IMR-90 (cell line): ENCODE data around the gene SLC25A30. TPM values are rescaled to one million over a fixed set of nuclear protein-coding genes. Genes with fewer than 3 reads are reported as not detected.

Experiments used
- ATAC-seq: fragments of 200-7000 bp; cut with Tn5 transposase; 2 replicates; pipeline ENCODE4 v1.9.1; 2020; ENCODE audit warnings: low read depth, mild to moderate bottlenecking, moderate library complexity
- BruUV-seq: library from RNA; stranded (reverse); fragments of 400-500 nt; replicated peaks from 2 replicates; lab custom pipeline; 2021; lab: Mats Ljungman, UMichigan
- CTCF ChIA-PET: fragments of 300-600 bp; formaldehyde crosslinking; extraction: SDS; loops from one replicate; lab custom pipeline; 2021; ENCODE audit warnings: antibody characterized with exemption; lab: Yijun Ruan, JAX
- POLR2A ChIA-PET: fragments of 300-600 bp; sonication (Branson Sonifier 250); formaldehyde crosslinking; loops from one replicate; lab custom pipeline; 2022; ENCODE audit warnings: antibody characterized with exemption; ENCODE audit not compliant: unreplicated experiment; lab: Charles Lee
- DNase-seq: peaks from one replicate; pipeline ENCODE4 v3.0.0; 2013
- H2AFZ ChIP-seq: replicated peaks from 2 replicates; pipeline ENCODE3; 2013; ENCODE audit warnings: low read length, mild to moderate bottlenecking; ENCODE audit not compliant: poor library complexity
- H2AK5ac ChIP-seq: 2 replicates; pipeline ENCODE4 v1.6.1; 2013; ENCODE audit warnings: low read depth, low read length, inconsistent platforms
- H2AK9ac ChIP-seq: replicated peaks from 2 replicates; pipeline ENCODE3; 2013; ENCODE audit warnings: mild to moderate bottlenecking, low read depth, low read length, moderate library complexity; ENCODE audit not compliant: poor library complexity
- H2BK120ac ChIP-seq: 2 replicates; pipeline ENCODE4 v1.6.1; 2013; ENCODE audit warnings: low read depth, low read length, inconsistent platforms
- H2BK15ac ChIP-seq: 3 replicates; pipeline ENCODE4 v1.6.1; 2013; ENCODE audit warnings: low read depth, low read length, inconsistent platforms
- H2BK20ac ChIP-seq: 2 replicates; pipeline ENCODE4 v1.6.1; 2013; ENCODE audit warnings: low read depth, mild to moderate bottlenecking, inconsistent platforms, low read length, moderate library complexity
- H2BK5ac ChIP-seq: 2 replicates; pipeline ENCODE4 v1.6.1; 2013; ENCODE audit warnings: mild to moderate bottlenecking, low read depth, low read length, inconsistent platforms; ENCODE audit not compliant: poor library complexity, severe bottlenecking
- H3K14ac ChIP-seq: replicated peaks from 2 replicates; pipeline ENCODE4 v1.6.1; 2013; ENCODE audit warnings: low read depth, low read length, inconsistent platforms
- H3K18ac ChIP-seq: 2 replicates; pipeline ENCODE4 v1.6.1; 2013; ENCODE audit warnings: low read depth, low read length, control low read depth
- H3K23ac ChIP-seq: 2 replicates; pipeline ENCODE4 v1.6.1; 2013; ENCODE audit warnings: low read depth, low read length, inconsistent platforms
- H3K27ac ChIP-seq: 2 replicates; pipeline ENCODE4 v1.5.1; 2013; ENCODE audit warnings: mild to moderate bottlenecking, control low read depth, low read length; ENCODE audit not compliant: insufficient read depth
- H3K27me3 ChIP-seq: 2 replicates; pipeline ENCODE4 v1.6.1; 2013; ENCODE audit warnings: low read length; ENCODE audit not compliant: control insufficient read depth, insufficient read depth
- H3K36me3 ChIP-seq: 2 replicates; pipeline ENCODE4 v1.6.1; 2013; ENCODE audit warnings: low read length, mixed read lengths; ENCODE audit not compliant: control insufficient read depth, insufficient read depth
- H3K4ac ChIP-seq: 2 replicates; pipeline ENCODE4 v1.6.1; 2013; ENCODE audit warnings: low read depth, low read length, inconsistent platforms
- H3K4me1 ChIP-seq: 2 replicates; pipeline ENCODE4 v1.6.1; 2013; ENCODE audit warnings: low read length, mixed read lengths; ENCODE audit not compliant: control insufficient read depth, insufficient read depth
- H3K4me2 ChIP-seq: 2 replicates; pipeline ENCODE4 v1.6.1; 2013; ENCODE audit warnings: low read depth, mild to moderate bottlenecking, control low read depth, low read length, moderate library complexity
- H3K4me3 ChIP-seq: 2 replicates; pipeline ENCODE4 v1.5.1; 2013; ENCODE audit warnings: low read depth, mild to moderate bottlenecking, control low read depth, low read length, moderate library complexity; ENCODE audit not compliant: insufficient read depth
- H3K56ac ChIP-seq: 2 replicates; pipeline ENCODE4 v1.6.1; 2013; ENCODE audit warnings: low read length, inconsistent platforms; ENCODE audit not compliant: insufficient read depth; ENCODE audit errors: extremely low read depth
- H3K79me1 ChIP-seq, 2 experiments: 2 replicates each; pipeline ENCODE4 v1.6.1; 2013; ENCODE audit warnings: low read length in 2 of 2, inconsistent platforms in 1 of 2, low read depth in 1 of 2
- H3K9ac ChIP-seq: 2 replicates; pipeline ENCODE4 v1.6.1; 2013; ENCODE audit warnings: low read depth, low read length, control low read depth
- H3K9me1 ChIP-seq: 2 replicates; pipeline ENCODE4 v1.6.1; 2013; ENCODE audit warnings: low read length, inconsistent platforms; ENCODE audit not compliant: insufficient read depth
- H3K9me3 ChIP-seq: 2 replicates; pipeline ENCODE4 v1.6.1; 2013; ENCODE audit warnings: low read length; ENCODE audit not compliant: control insufficient read depth, insufficient read depth
- H4K20me1 ChIP-seq: 2 replicates; pipeline ENCODE4 v1.6.1; 2013; ENCODE audit warnings: low read length, inconsistent platforms; ENCODE audit not compliant: insufficient read depth
- H4K5ac ChIP-seq: 2 replicates; pipeline ENCODE4 v1.6.1; 2013; ENCODE audit warnings: mild to moderate bottlenecking, low read depth, low read length, control low read depth
- H4K8ac ChIP-seq, 2 experiments: 2 replicates each; pipeline ENCODE4 v1.6.1; 2013; ENCODE audit warnings: low read depth in 2 of 2, low read length in 2 of 2, control low read depth in 1 of 2, inconsistent platforms in 1 of 2
- H4K91ac ChIP-seq: 2 replicates; pipeline ENCODE4 v1.6.1; 2013; ENCODE audit warnings: low read depth, low read length, inconsistent platforms; ENCODE audit not compliant: insufficient read depth
- BHLHE40 ChIP-seq: fragments of 150-350 bp; IDR thresholded peaks from 2 replicates; pipeline ENCODE4 v1.6.1; 2016; ENCODE audit warnings: mild to moderate bottlenecking, low read depth, low read length
- CEBPB ChIP-seq: IDR thresholded peaks from 2 replicates; pipeline ENCODE4 v1.6.1; 2012; ENCODE audit warnings: low read depth, low read length, improper control_type of control experiment
- CHD1 ChIP-seq: IDR thresholded peaks from 2 replicates; pipeline ENCODE4 v1.6.1; 2012; ENCODE audit warnings: low read depth, low read length, improper control_type of control experiment
- FOS ChIP-seq: fragments of 150-350 bp; IDR thresholded peaks from 2 replicates; pipeline ENCODE4 v1.6.1; 2016; ENCODE audit warnings: low read depth, low read length
- MAFK ChIP-seq: IDR thresholded peaks from 2 replicates; pipeline ENCODE4 v1.6.1; 2012; ENCODE audit warnings: low read depth, low read length, improper control_type of control experiment
- MAZ ChIP-seq: IDR thresholded peaks from 2 replicates; pipeline ENCODE4 v1.6.1; 2012; ENCODE audit warnings: low read depth, mild to moderate bottlenecking, low read length, improper control_type of control experiment, moderate library complexity, borderline replicate concordance
- MXI1 ChIP-seq: IDR thresholded peaks from 2 replicates; pipeline ENCODE4 v1.6.1; 2012; ENCODE audit warnings: low read depth, mild to moderate bottlenecking, low read length, moderate library complexity, borderline replicate concordance
- NFE2L2 ChIP-seq: fragments of 150-350 bp; IDR thresholded peaks from 2 replicates; pipeline ENCODE4 v1.6.1; 2016; ENCODE audit warnings: low read depth, mild to moderate bottlenecking, low read length
- POLR2A ChIP-seq: IDR thresholded peaks from 2 replicates; pipeline ENCODE4 v1.6.1; 2012; ENCODE audit warnings: mild to moderate bottlenecking, low read depth, low read length
- RAD21 ChIP-seq: IDR thresholded peaks from 2 replicates; pipeline ENCODE4 v1.6.1; 2012; ENCODE audit warnings: low read length, improper control_type of control experiment
- RCOR1 ChIP-seq: IDR thresholded peaks from 2 replicates; pipeline ENCODE4 v1.6.1; 2012; ENCODE audit warnings: mild to moderate bottlenecking, low read length, improper control_type of control experiment; ENCODE audit not compliant: insufficient replicate concordance
- RFX5 ChIP-seq: IDR thresholded peaks from 2 replicates; pipeline ENCODE4 v1.8.0; 2012; ENCODE audit warnings: low read depth, mild to moderate bottlenecking, low read length, moderate library complexity
- SMC3 ChIP-seq: fragments of 150-350 bp; IDR thresholded peaks from 2 replicates; pipeline ENCODE4 v1.6.1; 2016; ENCODE audit warnings: low read depth, mild to moderate bottlenecking, antibody characterized with exemption, low read length, moderate library complexity
- WGBS, 2 experiments: methylation state at CpG; one replicate each; pipeline versions ENCODE4 v1.1.5 to v1.1.7; 2013; ENCODE audit warnings: missing lambda C conversion rate in 2 of 2; ENCODE audit not compliant: insufficient read length in 1 of 2; ENCODE audit errors: extremely low coverage in 2 of 2; 5-methylcytosine and 5-hydroxymethylcytosine counted together
- dilution Hi-C: fragments of 300-500 bp; cut with HindIII; formaldehyde crosslinking; loops from one replicate; pipeline ENCODE4 v1.14.3; 2018; ENCODE audit warnings: low sequenced_read_pairs; ENCODE audit not compliant: unreplicated experiment
- in situ Hi-C: fragments of 300-500 bp; cut with MboI; formaldehyde crosslinking; loops from 3 replicates; pipeline ENCODE4 v1.14.3; 2019; ENCODE audit warnings: low sequenced_read_pairs, inconsistent platforms, mixed read lengths
- intact Hi-C: fragments of 100-400 bp; cut with micrococcal nuclease; formaldehyde crosslinking; loops from 2 replicates; pipeline ENCODE4 v1.10.0; 2022
- polyA plus RNA-seq, 3 experiments: library from polyadenylated mRNA; depleted of rRNA; stranded (reverse); fragments of >200 nt; gene quantifications; 2 replicates each; pipeline ENCODE4 v1.2.3, GENCODE V29; 2012; ENCODE audit warnings: low replicate concordance in 1 of 3
- total RNA-seq: library from RNA; depleted of rRNA; stranded (reverse); fragments of >200 nt; gene quantifications from 2 replicates; pipeline ENCODE4 v1.2.3, GENCODE V29; 2012
- TF ChIP-seq, protein P1 (sequence below): fragments of 150-350 bp; IDR thresholded peaks from 2 replicates; pipeline ENCODE4 v1.6.1; 2016; ENCODE audit warnings: low read depth, mild to moderate bottlenecking, low read length, moderate library complexity, borderline replicate concordance
- TF ChIP-seq, protein P2 (sequence below): conservative IDR thresholded peaks from 2 replicates; pipeline ENCODE4 v1.5.1; 2012; ENCODE audit warnings: mild to moderate bottlenecking, low read depth, low read length, improper control_type of control experiment
- TF ChIP-seq, protein P3 (sequence below): fragments of 150-350 bp; IDR thresholded peaks from 2 replicates; pipeline ENCODE4 v1.6.1; 2017; ENCODE audit warnings: mild to moderate bottlenecking, antibody characterized with exemption, low read length, low read depth

SLC25A30 gene
- total and polyA plus RNA-seq, 2 of the 4 experiments (the other 2 are of a cell fraction): 9.9 to 19.4 TPM

DNA sequence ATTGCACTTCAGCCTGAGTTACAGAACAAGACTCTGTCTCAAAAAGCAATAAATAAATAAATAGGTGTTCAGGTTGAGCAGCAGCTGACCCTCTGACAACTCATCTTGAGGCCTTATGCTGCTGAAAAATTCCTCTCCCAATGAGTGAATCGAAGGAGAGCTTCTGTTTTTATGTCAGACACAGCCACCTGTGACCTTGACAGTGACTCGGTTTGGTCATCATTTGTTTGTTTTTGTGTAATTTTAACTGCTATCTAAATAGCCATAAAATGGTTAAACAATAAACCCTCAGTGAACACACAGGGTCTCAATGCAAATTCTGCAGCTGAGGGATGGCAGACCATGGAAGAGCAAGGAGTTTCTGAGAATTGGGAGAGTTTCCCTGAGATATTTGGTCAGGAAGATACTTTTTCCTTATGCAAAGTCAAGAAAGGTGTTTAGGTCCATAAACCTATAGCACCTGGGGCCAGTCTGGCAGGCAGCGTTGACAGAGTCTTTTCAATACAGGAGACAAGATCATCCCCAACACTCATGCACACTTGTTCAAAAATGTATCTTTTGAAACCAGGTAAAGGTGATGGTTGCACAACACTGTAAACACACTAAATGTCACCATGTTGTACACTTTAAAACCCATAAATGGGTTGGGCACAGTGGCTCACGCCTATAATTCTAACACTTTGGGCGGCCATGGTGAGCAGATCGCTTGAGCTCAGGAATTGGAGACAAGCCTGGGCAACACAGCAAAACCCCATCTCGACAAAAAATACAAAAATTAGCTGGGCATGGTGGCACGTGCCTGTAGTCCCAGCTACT, 16.6 kb upstream of the SLC25A30 start:
- ATAC-seq: no peak
- TF ChIP-seq RFX5 (no peak), MAZ (no peak), FOS (no peak), SMC3 (no peak), NFE2L2 (no peak), RAD21 (no peak), MAFK (no peak), POLR2A (no peak), MXI1 (no peak), BHLHE40 (no peak), RCOR1 (no peak), CHD1 (no peak), CEBPB (no peak)
- TF ChIP-seq, protein P1, sequence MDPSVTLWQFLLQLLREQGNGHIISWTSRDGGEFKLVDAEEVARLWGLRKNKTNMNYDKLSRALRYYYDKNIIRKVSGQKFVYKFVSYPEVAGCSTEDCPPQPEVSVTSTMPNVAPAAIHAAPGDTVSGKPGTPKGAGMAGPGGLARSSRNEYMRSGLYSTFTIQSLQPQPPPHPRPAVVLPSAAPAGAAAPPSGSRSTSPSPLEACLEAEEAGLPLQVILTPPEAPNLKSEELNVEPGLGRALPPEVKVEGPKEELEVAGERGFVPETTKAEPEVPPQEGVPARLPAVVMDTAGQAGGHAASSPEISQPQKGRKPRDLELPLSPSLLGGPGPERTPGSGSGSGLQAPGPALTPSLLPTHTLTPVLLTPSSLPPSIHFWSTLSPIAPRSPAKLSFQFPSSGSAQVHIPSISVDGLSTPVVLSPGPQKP: no peak
- TF ChIP-seq, protein P2, sequence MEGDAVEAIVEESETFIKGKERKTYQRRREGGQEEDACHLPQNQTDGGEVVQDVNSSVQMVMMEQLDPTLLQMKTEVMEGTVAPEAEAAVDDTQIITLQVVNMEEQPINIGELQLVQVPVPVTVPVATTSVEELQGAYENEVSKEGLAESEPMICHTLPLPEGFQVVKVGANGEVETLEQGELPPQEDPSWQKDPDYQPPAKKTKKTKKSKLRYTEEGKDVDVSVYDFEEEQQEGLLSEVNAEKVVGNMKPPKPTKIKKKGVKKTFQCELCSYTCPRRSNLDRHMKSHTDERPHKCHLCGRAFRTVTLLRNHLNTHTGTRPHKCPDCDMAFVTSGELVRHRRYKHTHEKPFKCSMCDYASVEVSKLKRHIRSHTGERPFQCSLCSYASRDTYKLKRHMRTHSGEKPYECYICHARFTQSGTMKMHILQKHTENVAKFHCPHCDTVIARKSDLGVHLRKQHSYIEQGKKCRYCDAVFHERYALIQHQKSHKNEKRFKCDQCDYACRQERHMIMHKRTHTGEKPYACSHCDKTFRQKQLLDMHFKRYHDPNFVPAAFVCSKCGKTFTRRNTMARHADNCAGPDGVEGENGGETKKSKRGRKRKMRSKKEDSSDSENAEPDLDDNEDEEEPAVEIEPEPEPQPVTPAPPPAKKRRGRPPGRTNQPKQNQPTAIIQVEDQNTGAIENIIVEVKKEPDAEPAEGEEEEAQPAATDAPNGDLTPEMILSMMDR: no peak
- TF ChIP-seq, protein P3, sequence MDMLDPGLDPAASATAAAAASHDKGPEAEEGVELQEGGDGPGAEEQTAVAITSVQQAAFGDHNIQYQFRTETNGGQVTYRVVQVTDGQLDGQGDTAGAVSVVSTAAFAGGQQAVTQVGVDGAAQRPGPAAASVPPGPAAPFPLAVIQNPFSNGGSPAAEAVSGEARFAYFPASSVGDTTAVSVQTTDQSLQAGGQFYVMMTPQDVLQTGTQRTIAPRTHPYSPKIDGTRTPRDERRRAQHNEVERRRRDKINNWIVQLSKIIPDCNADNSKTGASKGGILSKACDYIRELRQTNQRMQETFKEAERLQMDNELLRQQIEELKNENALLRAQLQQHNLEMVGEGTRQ: no peak

More for the DNA sequence above, 16.6 kb upstream of the SLC25A30 start:
- Histone ChIP-seq H4K8ac (no peak overlapping the region), H4K91ac (no peak overlapping the region), H3K9me1 (no peaks in the 10 kb centered on the region), H4K20me1 (no peaks in the 10 kb centered on the region), H3K4me1 (no peaks in the 10 kb centered on the region), H3K4me2 (no peak overlapping the region), H2AK9ac (no peak overlapping the region), H3K79me1 (no peaks in the 10 kb centered on the region), H3K27ac (no peak overlapping the region), H3K9me3 (no peaks in the 10 kb centered on the region), H2BK120ac (no peak overlapping the region), H4K5ac (no peak overlapping the region), H3K4me3 (no peak overlapping the region), H3K18ac (no peak overlapping the region), H2BK5ac (no peak overlapping the region), H3K23ac (no peak overlapping the region), H2BK20ac (no peak overlapping the region), H3K27me3 (peaks cover 2% of the 10 kb centered on the region), H3K36me3 (no peaks in the 10 kb centered on the region), H2BK15ac (no peak overlapping the region), H3K56ac (no peak overlapping the region), H3K9ac (no peak overlapping the region), H3K4ac (no peak overlapping the region), H3K14ac (no peak overlapping the region), H2AFZ (no peak overlapping the region), H2AK5ac (no peak overlapping the region)
- intact Hi-C loops: no loop called here
- DNase-seq: no peak
- POLR2A ChIA-PET: no interaction called here
- dilution Hi-C loops: no loop called here
- no TSS peak for BruUV-seq
- CTCF ChIA-PET: no interaction called here
- WGBS, 2 experiments: 80% methylated on average over 1 of the region's 8 CpGs; no CpG with 5 or more reads in 1 of the 2 experiments
- in situ Hi-C loops: no loop called here
